Hypothalamus (tissue), 51 donors: ENCODE data around the gene GRIP2.
A peak's percentile ranks its signal among the peaks of the same experiment; 100 is the strongest.

ENCODE experiments used
- DNase-seq, 51 donors: peaks; one replicate each; lab custom pipeline; 2025; lab: John Stamatoyannopoulos, UW

GRIP2 gene

GRCh38 chr3:14457999-14458398 lies 82.1 kb downstream of the GRIP2 start:
- DNase-seq, result no peak

DNA sequence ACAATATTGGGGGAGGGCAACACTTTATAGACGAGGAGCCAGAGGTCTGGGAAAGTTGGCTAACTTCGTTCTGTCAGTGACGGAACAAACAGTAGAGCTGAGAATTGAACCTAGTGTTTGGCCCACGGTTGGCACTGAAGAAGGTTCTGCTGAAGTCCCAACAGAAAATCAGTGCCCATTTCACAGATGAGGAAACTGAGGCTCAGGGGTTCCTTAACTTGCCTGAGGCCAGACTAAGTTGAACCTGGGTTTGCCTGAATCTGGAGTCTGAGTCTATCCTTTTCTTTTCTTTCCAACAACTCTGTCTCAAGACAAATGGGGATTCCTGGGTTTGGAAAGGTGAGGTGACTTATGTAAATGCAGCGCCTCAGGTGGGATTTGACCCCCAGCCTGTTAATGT lies 82.7 kb downstream of the GRIP2 start:
- DNase-seq, result no peak

DNA sequence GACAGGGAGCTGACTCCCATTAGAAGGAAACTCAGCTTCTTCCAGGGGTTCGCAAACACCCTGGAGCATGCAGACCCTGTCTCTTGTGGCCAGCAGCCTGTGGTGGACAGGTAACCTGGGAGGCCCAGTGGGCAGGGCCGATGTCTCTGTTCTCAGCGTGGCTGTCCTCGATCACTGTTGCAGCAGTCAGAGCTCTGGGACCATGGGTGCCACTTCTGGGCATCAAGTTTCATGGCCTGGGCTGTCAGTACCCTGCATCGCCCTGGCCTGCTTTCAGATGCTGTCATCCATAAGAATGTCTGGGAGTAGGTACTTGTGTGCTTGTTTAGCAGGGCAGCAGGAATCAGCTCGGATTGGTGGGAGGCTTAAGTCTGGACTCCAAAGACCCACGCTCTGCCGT lies 83.3 kb downstream of the GRIP2 start:
- no peak for DNase-seq

- peak in 11 of 51 donors; percentile 11 to 38 (median 22) for DNase-seq
Observed at GRCh38 chr3:14455571-14456317, 84.4 kb downstream of the GRIP2 start.

GRCh38 chr3:14454639-14455310 lies 85.4 kb downstream of the GRIP2 start:
- no peak for DNase-seq

- DNase-seq, result no peak
Observed at GRCh38 chr3:14453876-14454638, 86.1 kb downstream of the GRIP2 start.

DNA sequence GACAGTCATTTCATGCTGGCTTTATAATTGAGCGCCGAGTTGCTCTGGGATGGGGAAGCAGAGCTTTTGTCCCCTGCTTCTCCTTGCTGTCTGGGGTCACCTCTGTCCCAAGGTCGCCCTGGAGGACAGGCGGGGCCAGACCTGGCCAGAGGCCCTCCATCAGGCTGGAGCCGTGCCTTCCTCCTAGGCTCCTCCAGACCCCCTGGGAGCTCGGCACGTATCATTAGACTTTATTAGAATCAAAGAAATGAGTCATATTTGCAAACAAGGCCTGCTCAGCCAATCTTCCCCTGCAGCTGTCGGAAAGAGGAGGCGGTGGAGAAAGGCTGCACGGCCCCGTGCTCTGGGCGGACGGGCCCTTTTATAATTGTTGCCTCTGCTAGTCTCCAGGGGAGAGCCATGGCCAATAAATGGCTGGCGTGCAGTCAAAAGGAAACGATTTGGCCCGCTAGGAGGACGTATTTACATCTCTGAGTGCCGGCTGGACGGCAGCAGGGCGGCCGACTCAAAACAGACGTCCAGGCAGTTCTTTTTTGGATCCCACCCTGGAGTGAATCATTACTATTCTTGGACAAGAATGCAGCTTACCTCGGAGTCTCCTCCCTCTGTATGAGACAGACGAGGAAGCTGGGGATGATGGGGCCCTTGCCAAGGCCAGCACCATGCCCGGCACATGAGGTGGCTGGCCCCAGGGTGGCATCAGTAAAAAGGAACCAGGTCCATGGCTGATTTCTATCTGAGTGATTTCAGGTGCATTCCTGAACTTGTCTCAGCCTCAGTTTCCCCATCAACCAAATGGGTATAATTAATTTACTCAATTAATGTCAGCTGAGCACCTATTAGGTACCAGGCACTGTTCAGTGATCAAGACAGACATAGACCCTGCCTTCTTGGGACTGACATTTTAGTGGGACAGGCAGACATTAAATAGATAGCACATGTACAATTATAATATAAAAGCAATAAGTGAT lies 87.1 kb downstream of the GRIP2 start:
- peak in 42 of 51 donors; percentile 28 to 90 (median 67) for DNase-seq

GRCh38 chr3:14451844-14452739 lies 88.0 kb downstream of the GRIP2 start:
- DNase-seq, result peak in 16 of 51 donors; percentile 13 to 63 (median 40)

DNA sequence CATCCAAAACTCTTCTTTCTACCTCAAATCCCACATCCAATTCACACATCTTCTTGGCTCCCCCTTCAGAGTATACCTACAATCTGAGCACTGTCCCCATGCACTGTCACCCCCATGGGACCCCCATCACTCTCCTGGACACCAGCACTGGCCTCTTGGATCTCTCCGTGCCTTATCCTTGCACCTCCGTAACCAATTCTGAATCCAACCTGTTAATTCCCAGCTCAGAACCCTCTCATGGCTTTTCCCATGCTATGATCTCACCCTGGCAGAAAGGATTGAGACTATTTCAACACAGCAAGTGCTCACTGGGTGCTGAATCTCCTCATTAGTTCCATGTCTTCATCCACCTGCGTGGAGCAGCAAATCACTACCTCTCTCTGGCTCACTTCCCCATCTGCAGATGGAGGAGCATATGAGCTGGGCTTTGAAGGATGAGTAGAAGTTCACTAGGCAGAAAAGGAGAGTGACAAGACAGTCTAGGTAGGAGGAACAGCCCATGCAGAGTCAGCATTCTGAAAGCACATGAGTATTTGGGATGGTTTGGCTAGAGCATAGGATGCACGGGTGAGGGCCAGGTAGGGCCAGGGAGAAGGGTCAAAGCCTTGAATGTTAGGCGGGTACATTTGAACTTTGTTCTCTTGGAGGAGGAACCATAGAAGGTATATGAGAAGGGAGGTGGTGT lies 89.1 kb downstream of the GRIP2 start:
- no peak for DNase-seq

GRCh38 chr3:14450506-14450905 lies 89.6 kb downstream of the GRIP2 start:
- no peak for DNase-seq

GRCh38 chr3:14448756-14449727 lies 91.1 kb downstream of the GRIP2 start:
- peak in 2 of 51 donors; percentile 17 to 31 for DNase-seq

DNA sequence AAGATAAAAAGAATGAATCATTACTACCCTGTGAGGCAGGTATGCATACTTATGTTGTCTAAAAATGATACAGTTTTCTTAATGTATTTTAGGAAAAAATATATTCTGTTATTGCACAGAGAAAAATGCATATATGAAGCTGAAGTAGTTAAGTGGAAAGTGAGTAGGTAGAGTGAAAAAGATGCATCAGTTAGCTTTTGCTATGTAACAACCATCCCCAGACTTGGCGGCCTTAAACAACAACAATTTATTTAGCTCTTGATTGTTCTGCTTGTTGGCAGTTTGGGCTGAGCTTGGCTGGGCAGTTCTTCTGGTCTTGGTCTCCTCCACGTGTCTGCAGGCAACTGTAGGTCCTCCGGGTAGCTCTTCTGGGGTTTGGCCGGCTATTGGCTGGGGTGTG lies 92.1 kb downstream of the GRIP2 start:
- DNase-seq, result no peak

GRCh38 chr3:14446988-14447570 lies 93.1 kb downstream of the GRIP2 start:
- no peak for DNase-seq

DNA sequence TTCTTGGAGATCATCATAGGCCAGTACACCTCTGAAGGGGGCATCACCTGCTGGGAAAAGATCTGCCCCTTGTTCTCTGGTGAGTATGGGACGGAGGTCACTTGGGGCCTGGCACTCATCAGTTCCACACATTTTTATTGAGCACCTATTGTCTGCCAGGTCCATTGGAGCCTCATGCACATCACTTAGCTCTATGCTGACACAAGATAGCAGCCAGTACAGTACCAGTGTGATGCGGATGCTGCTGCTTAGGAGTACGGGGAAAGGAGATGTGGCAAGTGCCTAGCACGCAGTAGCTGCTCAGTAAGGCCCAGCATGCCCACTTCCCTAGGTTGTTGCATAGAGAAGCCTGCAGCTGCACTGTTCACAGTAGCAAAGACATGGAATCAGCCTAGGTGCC lies 94.4 kb downstream of the GRIP2 start:
- no peak for DNase-seq

DNA sequence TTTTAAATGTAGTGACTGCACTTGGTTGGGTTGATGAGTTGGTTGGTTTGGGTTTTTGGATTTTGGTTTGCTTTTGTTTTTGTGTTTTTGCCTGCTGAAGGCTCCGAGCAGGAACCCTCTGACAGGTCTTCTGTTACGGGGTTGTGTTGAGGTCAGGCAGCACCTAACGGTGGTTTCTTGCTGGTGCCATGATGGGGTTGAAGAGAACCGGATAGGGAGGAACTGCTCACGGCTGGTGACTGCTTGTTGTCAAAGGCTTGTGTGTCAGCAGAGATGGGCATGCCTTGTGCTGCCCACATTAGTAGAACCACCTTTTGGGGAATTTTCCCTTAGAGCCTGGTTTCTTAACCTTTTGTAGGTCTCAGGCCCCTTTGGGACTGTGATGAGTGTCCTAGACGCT lies 95.8 kb downstream of the GRIP2 start:
- DNase-seq, result no peak

GRCh38 chr3:14441920-14442300 lies 98.2 kb downstream of the GRIP2 start:
- no peak for DNase-seq

DNA sequence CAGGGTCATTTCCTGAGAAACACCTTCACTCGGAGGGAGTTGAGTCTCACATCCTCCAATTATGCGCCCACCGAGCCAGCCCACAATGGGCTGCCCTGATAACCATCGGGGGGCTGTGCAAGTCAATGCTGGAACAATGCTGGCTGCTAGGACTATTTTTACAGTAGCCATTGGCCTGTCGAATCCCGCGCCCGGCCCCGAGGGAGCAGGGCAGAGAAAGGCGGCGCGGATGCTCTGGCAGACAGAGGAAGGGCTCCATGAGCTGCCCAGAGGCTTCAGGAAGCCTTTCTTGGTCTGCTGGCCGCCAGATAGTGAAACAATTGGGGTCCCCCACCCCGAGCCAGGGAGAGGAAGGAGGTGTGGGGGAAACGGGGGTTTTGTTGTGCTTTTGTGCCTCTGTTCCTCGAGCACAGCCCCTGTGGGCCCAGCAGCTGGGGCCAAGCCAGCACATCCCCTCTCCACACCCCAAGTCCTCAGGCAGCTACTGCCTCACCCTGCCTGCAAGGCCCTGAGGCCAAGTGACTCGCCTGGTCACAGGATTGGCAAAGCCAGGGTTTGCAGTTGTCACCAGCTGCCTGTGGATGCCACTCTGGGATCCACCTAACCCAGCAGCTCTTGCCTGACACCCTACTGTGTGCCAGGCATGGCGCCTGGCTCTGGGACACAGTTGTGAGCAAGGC lies 98.8 kb downstream of the GRIP2 start:
- DNase-seq, result no peak
